Measurements from ENCODE around the gene JUP. TPM values are rescaled to one million over a fixed set of nuclear protein-coding genes. Genes with fewer than 3 reads are reported as not detected.
A peak's percentile ranks its signal among the peaks of the same experiment; 100 is the strongest.

Gene JUP
- total and polyA plus RNA-seq, 2 of the 13 experiments (the other 11 are each of a cell fraction or from before 2014, with no cell fraction given): 12.1 to 20.6 TPM

GRCh38 chr17:41793784-41794539, 7.5 kb upstream of the JUP start (continued):
- no peak for TF ChIP-seq SRY (CRISPR knock-in tag; IDR thresholded peaks at IDR 0.05)
- TF ChIP-seq MYNN (CRISPR knock-in tag; IDR thresholded peaks at IDR 0.05; ENCODE audit: low read depth): no peak
- TF ChIP-seq LCORL (IDR thresholded peaks at IDR 0.05): no peak
- peak; percentile 83; the same call in 1 of the 2 replicates for TF ChIP-seq LCORL (CRISPR knock-in tag; IDR thresholded peaks at IDR 0.05)
- TF ChIP-seq RBAK (CRISPR knock-in tag; IDR thresholded peaks at IDR 0.05): no peak
- no peak for TF ChIP-seq ZFP36 (IDR thresholded peaks at IDR 0.05; ENCODE audit: borderline replicate concordance, low read depth, low read length, partially characterized antibody)
- no peak for TF ChIP-seq NCOA1 (CRISPR knock-in tag; IDR thresholded peaks at IDR 0.05)
- no peak for TF ChIP-seq ZNF44 (CRISPR knock-in tag; IDR thresholded peaks at IDR 0.05)
- peak in 1 of 2 experiments; percentile 29; a peak in 1 of 4 replicates for TF ChIP-seq EP300 (IDR thresholded peaks at IDR 0.05; ENCODE audit: low read depth in 2 of 2, low read length in 2 of 2)
- 0 out of 2 replicates have a peak, but pooled peaks have one; percentile 8 for TF ChIP-seq EP300 (CRISPR knock-in tag; IDR thresholded peaks at IDR 0.05; ENCODE audit: borderline replicate concordance)
- TF ChIP-seq PCBP2 (optimal IDR thresholded peaks at IDR 0.05; ENCODE audit: low read depth, low read length, poor library complexity, severe bottlenecking): no peak
- no peak for TF ChIP-seq SAFB2 (CRISPR knock-in tag; IDR thresholded peaks at IDR 0.05; ENCODE audit: borderline replicate concordance, low read depth)
- TF ChIP-seq CERS6 (CRISPR knock-in tag; IDR thresholded peaks at IDR 0.05): no peak
- TF ChIP-seq THAP9 (CRISPR knock-in tag; IDR thresholded peaks at IDR 0.05; ENCODE audit: borderline replicate concordance): no peak
- no peak for TF ChIP-seq ZNF549 (CRISPR knock-in tag; IDR thresholded peaks at IDR 0.05)
- no peak for TF ChIP-seq MAFK (conservative IDR thresholded peaks at IDR 0.05 in 1 of 2, IDR thresholded peaks at IDR 0.05 in 1 of 2; ENCODE audit: low read length in 2 of 2)
- TF ChIP-seq ZSCAN12 (CRISPR knock-in tag; IDR thresholded peaks at IDR 0.05): no peak
- TF ChIP-seq ZKSCAN1 (IDR thresholded peaks at IDR 0.05; ENCODE audit: low read length): no peak
- TF ChIP-seq PHF21A (CRISPR knock-in tag; IDR thresholded peaks at IDR 0.05): peak; percentile 68
- no peak for TF ChIP-seq TBL1XR1 (IDR thresholded peaks at IDR 0.05; ENCODE audit: borderline replicate concordance, low read length, partially characterized antibody)
- TF ChIP-seq CBX2 (IDR thresholded peaks at IDR 0.05; ENCODE audit: low read depth, low read length): no peak
- TF ChIP-seq CBX2 (CRISPR knock-in tag; IDR thresholded peaks at IDR 0.05; ENCODE audit: low read depth): no peak
- TF ChIP-seq ZMAT3 (CRISPR knock-in tag; conservative IDR thresholded peaks at IDR 0.05): 0 out of 2 replicates have a peak, but pooled peaks have one; percentile 57
- no peak for TF ChIP-seq CENPBD1 (CRISPR knock-in tag; IDR thresholded peaks at IDR 0.05; ENCODE audit: borderline replicate concordance, low read depth)
- no peak for TF ChIP-seq ZNF354B (CRISPR knock-in tag; IDR thresholded peaks at IDR 0.05)
- no peak for TF ChIP-seq PAWR (CRISPR knock-in tag; IDR thresholded peaks at IDR 0.05; ENCODE audit: borderline replicate concordance)
- TF ChIP-seq MTF1 (CRISPR knock-in tag; IDR thresholded peaks at IDR 0.05): no peak
